22Rv1 (cell line): ENCODE data around the gene PALM.

Source experiments
- H3K27ac ChIP-seq: fragments of 450-650 bp; 2 replicates; pipeline ENCODE4 v1.5.1; 2017
- CTCF ChIP-seq: fragments of 450-650 bp; IDR thresholded peaks from 2 replicates; pipeline ENCODE4 v1.5.1; 2017; ENCODE audit warnings: mild to moderate bottlenecking
- ZFX ChIP-seq: fragments of 450-650 bp; IDR thresholded peaks from 2 replicates; pipeline ENCODE4 v1.6.1; 2017; ENCODE audit warnings: antibody characterized with exemption, borderline replicate concordance

The PALM gene

GRCh38 chr19:708154-709143 is at the start of gene PALM:
Gene PALM (plus strand): TSS chr19:708935. CDS start chr19:709147, 212 bp downstream.
- peak within 1 kb of the TSS; percentile 50 for H3K27ac ChIP-seq
- TF ChIP-seq CTCF (peak; percentile 49), ZFX (no peak)

GRCh38 chr19:660793-661426 is 47.8 kb upstream of the PALM start:
- H3K27ac ChIP-seq = peak overlapping the region; percentile 87
- TF ChIP-seq CTCF = no peak
- no peak for TF ChIP-seq ZFX

- H3K27ac ChIP-seq = peak overlapping the region; percentile 87
- no peak for TF ChIP-seq CTCF
- no peak for TF ChIP-seq ZFX
Measured at GRCh38 chr19:661427-662196, 47.1 kb upstream of the PALM start.

GRCh38 chr19:662207-662961 is 46.4 kb upstream of the PALM start:
- TF ChIP-seq CTCF (no peak), ZFX (no peak)
- H3K27ac ChIP-seq = peak overlapping the region; percentile 87

- TF ChIP-seq CTCF (no peak), ZFX (no peak)
- H3K27ac ChIP-seq = peak within 1 kb of the TSS; percentile 87
Measured at GRCh38 chr19:662962-663681, 45.6 kb upstream of the PALM start, which contains the start of gene RNF126. Gene RNF126 (minus strand): TSS chr19:663214. CDS start chr19:663121, 93 bp downstream.

GRCh38 chr19:663682-664117 is 45.0 kb upstream of the PALM start:
- no peak for TF ChIP-seq CTCF
- no peak for TF ChIP-seq ZFX
- H3K27ac ChIP-seq = peak overlapping the region; percentile 87
